Fibroblast of skin of abdomen (primary cell): Measurements from ENCODE around the gene SCUBE3.

ENCODE experiments used
- DNase-seq: peaks from one replicate; pipeline ENCODE4 v3.0.0-alpha.2; 2013

The SCUBE3 gene

DNA sequence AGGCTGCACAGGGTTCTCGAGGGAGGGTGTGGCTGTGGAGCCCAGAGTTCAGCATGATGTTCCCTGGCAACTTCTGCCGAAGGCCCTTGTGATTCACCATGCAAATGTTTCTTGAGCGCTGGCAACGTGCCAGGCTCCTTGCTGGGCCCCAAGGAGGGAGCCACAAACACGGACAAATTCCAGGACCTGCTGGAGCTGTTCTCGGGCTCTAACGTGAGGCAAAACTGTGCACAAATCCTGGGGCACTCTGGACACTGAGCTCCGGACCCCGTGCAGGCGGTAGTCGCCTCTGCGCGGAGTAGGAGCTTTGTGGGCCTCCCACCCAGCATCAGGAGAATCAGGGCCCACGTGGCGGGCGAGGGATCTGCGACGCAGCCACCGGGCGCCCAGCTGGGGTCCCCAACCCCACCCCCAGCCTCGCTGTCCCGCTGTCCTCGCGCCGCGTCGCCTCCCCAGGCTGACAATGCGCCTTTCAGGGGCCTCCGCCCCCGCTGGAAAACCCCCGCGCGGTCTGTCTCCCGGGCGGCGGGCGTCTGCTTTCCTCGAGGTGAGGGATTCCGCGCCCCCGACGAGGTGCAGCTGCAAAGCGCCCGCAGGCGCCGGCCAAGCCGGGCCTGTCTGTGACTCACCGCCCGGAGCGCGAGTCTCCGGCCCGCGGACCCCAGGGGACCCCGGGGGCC is 31.7 kb upstream of the SCUBE3 start:
- DNase-seq: peak; percentile 87

DNA sequence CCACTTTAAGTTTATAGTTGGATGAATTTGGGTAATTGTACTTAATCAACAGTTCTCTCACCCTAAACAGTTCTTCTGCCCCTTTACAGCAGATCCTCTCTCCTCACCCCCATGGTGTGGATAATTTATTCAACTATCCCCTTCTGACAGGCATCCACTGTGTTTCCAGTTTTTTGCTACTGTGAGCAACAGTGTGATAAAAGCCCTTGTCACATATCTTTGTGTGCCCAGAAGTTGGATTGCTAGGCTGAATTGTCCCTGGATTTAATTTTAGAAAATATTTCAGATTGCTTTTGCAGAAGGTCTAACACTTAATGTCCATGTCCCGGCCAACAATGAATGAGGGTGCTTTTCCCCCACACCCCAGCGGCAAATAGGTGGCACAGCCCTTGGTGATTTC is 30.5 kb upstream of the SCUBE3 start:
- no peak for DNase-seq

DNA sequence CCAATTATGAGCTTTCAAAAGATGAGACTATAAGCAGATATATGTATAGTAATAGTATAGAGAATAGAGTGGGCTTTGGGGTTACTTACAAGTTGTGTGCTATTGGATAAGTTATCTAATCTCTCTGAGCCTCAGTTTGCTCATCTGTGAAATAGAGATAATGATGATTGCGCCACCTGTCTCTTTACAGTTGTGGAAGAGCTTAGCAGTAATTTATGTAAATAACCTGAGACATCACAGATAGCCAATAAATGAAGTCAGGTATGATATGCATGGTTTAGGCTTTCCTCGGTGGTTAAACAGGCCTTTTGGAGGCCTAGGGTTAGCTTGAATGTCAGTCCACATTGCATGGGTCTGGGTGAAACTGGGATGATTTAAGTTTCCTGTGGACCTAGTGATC is 29.8 kb upstream of the SCUBE3 start:
- no peak for DNase-seq

DNA sequence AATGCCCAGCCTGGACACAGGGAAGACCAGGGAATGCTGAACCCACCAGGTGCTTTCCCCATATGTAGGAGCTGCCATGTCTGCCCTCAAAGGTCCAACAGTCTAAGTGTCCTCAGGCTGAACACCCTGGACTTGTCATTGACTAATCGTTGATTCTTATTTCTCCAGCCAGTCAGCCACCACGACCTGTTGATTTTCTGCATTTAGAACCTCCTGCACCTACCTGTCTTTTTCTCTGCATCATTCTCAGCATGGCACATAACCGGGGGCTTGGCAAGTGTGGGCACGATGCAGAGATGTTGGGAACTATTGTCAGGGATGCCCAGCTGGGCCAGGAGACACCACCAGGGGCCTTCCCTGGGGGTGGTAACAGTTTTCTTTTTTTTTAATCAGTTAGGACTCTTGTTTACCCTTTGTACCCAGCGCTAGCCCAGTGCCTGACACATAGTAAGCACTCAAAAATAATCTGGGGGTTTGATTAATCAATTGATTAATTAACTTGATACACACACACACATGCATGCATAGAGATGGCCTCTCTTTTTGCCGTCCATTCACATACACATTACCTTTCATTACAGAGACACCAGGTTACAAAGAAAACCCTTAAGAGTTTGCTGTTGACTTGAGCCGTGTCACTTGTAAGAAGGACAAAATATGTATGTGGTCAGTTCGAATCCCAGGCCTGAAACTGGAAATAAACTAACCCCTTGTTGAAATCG is 29.0 kb upstream of the SCUBE3 start:
- no peak for DNase-seq

DNA sequence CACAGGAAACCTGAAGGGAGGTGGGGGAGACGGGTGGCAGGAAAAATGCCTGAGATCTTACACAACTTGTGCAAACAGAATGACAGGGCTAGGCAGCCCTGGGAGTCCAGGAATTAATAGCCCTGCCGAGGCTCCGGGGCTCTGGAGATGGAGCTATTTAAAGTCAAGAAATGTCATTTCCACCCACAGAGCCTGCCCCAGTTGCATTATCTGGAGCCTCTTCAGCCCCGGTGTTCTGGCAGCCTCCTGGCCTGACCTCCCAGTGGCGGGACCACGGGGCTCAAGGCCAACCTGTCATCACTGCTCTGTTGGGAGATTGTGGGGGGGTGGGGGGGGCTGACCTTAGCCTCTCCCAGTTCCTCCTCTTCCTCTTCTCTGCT is 28.5 kb upstream of the SCUBE3 start:
- peak; percentile 72 for DNase-seq

DNA sequence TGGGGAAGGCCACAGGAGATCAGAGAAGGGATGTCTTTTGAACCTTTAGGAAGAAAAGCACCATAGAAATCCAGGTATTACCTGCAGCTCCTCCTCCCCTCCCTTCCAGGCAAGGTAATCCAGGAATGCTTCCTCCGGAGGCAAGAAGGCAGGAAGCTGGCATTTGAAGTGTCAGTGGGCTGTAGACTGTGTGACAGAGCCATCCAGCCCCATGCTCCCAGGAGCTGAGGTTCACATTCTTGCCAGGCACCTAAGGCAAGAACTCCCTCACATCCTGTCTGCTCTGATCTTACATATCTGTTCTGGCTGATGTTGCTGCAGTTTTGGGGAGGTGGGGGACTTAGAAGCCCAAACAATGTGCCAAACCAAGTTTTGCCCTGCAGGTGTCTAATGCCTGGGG is 27.8 kb upstream of the SCUBE3 start:
- DNase-seq: no peak

DNA sequence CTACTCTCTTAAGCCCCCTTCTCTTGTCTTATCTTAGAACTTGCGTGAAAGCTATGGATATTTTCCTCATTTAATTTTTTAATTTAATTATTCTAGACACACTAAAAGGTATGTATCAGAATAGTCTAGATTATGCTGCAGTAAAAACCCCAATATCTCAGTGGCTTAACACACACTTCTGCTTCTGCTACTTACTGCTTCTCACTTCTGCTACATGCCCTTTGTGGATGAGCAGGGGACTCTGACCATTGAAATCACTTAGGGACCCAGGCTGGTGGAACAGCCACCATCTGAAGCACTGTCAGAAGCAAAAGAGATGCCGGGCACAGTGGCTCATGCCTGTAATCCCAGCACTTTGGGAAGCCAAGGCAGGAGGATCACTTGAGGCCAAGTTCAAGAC is 27.2 kb upstream of the SCUBE3 start:
- DNase-seq: no peak

DNA sequence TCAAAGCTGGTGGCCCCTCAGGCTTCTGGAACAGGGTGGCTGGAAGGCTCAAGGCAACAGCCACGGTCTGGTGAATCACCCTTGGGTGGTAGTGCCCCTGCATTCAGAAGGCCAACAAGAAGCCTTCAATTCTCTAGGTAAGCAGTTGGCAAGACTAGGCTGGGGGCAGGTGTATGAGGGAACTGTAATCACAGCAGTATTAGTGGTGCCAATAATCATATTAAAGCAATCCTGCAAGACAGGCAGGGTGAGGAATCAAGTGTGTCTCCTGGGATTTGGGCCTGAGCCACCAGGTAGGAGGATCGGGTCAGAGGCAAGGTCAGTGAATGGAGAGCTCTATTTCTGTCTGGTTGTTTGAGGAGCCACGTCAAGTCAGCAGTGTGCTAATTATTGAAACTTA is 24.9 kb upstream of the SCUBE3 start:
- DNase-seq: no peak

DNA sequence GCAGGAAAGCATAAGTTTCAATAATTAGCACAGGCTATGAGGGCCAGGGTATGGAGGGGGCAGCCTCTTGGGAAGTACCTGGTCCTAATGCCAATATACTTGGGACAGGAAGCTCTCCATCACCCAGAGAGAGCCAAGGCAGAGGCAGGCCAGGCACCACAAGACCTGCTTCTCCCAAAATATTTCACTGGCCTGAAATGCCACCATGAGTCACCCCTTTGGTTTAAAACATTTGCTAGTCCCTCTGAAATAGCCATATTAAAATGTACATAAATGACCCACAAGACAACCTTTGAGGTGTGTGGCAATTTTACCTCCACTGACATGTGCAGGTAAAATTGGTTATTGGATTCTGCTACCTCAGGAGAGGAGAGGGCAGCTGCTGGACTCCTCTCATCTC is 23.4 kb upstream of the SCUBE3 start:
- DNase-seq: no peak

DNA sequence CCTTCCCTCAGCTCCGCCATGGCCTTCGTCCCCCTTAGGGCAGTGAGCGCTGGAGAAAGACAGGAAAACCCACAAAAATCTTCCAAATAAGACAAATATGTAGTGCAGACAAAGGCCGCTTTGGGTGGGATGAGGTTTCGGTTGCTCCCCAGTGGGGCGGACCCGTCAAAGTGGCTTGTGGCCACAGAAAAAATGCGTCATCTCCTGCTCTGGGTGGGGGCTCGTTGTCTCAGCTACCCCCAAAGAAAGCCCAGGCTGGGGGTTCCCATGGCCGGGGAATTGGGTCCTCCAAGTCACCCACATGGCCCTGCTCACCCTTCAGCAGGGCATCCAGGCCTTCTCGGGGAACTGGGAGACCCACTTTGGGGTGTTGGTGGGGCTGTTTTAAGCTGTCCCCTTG is 21.9 kb upstream of the SCUBE3 start:
- no peak for DNase-seq

DNA sequence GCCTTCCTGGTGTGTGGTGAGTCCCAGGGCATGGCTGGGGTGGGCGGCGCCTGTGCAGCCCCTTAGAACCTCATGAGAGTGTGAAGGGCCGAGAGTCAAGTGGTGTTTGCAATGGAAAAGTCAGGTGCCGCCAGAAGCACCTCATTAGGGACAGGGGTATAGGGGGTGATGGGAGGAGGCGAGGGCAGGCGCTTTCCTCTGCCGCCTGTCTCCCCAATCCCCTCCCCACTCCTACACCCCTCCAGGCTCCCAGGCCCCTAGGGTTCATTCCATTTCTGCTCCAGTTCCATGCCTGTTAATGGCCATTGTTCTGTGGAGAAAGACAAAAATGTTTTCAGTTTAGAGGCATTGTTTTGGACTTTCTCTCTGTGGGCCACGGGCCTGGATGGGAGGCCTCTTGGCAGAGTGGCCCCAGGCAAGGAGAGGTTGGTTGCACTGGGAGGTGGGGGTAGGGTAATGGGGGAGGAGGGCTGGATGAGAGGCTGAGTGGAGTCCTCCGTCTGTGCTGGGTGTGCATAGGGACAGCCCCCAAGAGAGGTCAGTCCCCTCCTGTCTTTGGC is 21.4 kb upstream of the SCUBE3 start:
- DNase-seq: no peak

DNA sequence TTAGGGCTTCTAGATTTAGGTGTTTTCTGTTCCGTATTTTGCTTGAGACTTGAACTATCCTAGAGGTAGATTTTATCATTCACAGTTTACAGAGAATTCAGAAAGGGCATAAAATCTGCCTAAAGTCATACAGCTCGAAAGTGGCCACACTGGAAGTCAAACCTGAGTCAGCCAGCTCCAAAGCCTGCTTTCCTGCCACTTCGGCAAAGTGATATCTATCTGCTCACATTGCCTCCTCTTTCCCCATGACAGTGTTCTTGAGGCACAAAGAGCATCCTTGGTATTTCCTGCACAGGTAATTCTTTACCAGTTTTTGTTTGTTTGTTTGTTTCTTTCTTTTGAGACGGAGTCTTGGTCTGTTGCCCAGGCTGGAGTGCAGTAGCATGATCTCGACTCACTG is 19.4 kb upstream of the SCUBE3 start:
- no peak for DNase-seq

DNA sequence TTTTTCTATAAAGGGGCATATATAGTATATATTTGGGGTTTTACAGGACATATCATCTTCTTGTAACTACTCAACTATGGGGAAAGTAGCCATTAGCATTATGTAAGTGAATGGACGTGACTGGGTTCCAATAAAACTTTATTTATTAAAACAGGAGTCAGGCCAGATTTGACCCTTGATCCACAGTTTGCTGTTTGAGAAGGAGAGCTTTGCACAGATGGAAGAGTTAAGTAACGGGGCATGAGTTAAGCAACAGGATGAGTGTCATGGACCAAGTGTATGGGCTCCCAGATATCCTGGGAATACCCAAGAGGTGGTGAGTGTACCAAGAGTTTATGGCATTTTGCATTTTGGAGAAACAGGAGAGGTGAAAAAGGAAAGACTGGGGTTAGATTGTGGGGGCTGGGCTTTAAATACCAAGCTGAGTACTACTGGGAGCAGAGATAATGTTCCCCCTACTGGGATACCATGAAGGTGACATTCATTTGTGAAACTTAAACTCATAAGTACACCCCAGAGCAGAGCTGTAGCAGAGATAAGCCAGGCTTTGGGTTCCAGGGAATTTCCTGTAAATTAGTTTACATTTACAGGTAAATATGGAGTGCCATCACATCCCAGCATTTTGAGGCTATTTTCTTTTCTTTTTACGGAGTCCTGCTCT is 18.5 kb upstream of the SCUBE3 start:
- DNase-seq: no peak

DNA sequence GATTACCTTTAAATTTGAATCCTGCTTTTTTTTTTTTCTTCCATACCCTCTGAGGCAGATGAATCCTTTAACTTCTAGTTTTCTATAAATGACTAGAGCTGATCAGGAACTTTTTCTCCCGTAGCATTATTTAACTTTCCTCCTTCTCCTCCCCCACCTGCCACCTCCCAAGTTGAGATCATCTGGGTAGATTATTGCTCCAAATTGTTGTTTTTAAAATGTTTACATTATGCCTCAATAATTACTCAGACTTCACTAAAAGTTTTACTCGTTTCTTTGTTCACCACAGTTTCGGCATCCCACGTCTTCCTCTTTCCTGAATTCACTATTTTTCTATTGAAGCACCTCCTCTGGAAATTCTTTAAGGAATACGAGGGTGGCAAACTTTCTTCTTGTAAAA is 16.6 kb upstream of the SCUBE3 start:
- no peak for DNase-seq

DNA sequence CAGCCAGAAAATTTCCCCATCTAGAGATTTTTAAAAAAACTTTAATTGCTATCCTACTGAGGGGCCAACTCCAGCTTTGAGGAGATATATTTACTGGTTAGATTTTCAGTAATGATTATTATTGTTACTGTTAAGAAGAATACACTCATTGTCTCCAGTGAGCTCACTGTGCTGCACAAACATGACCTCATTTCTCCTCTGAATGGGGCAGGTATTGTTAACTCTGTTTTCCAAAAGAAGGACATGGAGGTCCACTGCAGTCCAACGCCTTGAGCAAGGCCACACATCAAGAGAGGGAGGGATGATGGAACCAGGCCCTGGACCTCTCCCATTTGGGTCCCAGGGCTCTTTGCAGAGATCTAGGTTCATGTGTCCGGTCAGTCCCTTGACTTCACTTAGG is 13.9 kb upstream of the SCUBE3 start:
- DNase-seq: no peak

DNA sequence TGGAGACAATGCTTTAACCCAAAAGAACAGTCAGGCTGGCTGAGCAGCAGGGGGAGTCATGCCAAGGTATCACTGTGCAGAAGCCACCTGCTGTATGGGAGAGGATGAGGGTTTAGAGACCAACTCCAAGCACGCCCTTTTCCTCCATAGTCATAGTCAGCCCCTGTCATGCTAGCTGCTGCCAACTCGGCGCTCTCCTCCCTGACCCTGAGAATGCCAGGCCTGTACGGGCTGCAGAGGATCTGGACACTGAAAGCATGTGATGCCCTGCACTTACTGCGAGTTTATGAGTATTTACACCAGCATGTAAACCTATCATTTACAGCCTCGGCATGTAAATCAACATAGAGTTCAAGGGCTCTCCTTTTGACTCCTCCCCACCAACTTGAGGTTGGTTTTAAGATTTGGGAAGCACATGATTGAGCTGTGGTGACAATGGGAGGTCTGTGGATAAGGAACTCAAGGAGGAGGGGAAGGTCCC is 11.7 kb upstream of the SCUBE3 start:
- no peak for DNase-seq

DNA sequence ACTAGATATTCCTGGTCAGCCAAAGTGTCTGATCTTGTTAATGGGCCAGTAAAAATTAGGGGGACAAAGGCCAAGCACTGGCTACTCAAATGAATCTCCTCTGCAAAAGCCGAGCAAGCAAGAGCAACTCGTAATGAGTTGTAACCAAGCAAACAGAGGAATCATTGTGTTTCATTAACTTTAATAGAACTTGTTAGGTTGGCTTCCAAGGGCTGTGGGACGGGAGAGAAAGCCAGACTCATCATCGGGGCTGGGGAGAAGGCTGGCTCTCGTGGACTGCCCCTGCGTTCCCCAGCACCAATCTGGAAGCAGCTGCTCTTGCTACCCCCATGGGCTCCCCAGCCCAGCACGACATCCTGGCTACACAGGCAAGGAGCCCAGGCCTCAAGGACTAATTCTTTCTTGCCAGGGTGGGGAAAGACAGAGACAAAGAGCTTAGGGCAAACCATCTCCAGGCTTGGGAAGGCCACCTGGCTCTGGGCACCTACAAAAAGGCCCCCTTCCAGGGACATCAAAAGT is 10.5 kb upstream of the SCUBE3 start:
- no peak for DNase-seq

DNA sequence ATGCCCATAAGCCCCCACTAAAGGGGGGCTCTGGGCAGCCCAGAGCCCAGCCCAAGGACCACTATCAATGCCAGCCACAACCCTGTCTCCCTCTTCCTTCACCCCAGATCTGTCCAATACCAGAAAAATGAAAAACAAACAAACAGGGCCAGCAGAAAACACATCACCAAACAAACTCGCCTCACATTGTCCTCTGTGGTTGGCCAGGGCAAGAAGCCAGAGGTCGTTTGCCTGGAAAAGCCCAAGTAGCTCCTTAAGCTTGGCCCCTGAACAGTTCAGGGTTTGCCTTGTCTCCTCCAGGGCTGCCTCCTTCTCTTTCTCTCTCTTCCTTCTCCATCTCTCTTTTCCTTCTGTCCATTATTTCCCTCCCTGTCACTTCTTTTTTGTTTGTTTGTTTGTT is 10.1 kb upstream of the SCUBE3 start:
- DNase-seq: no peak

DNA sequence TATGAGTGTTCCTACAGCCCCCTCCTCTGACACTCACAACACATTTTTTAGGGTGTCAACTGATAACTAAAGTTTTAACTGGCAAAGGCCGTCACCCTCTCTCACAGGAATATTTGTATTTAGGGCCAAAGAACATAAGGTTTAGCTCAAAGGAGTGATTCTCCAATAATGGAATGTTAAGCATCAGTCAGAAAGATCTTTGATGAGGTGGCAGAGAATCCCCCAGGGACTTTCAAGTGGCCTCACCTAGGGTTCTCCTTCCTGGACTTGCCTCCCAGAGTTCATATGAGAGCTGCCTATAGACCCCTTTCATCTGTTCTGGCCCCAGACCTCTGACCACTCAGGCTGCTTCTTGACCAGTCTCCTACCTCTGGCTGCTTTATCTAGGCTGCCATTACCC is 7.4 kb upstream of the SCUBE3 start:
- DNase-seq: peak; percentile 73

DNA sequence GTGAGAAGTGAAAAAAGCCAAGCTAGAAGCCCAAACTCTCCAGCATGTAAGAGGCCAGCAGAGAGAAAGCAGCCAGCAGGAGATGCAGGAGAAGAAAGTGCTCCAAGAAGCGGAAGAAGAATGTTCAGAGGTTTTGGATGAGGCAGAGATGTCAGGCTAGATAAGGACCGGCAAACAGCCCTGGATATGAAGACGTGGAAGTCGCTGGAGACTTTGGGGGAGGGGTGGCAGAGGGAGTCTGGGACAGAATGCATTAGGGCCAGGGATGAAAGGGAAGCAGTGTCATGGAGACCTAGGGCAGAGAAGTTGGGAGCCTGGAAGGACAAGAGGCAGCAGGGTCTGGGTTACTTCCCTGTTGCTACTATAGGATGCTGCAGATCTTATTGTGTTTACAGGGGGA is 5.3 kb upstream of the SCUBE3 start:
- DNase-seq: no peak

DNA sequence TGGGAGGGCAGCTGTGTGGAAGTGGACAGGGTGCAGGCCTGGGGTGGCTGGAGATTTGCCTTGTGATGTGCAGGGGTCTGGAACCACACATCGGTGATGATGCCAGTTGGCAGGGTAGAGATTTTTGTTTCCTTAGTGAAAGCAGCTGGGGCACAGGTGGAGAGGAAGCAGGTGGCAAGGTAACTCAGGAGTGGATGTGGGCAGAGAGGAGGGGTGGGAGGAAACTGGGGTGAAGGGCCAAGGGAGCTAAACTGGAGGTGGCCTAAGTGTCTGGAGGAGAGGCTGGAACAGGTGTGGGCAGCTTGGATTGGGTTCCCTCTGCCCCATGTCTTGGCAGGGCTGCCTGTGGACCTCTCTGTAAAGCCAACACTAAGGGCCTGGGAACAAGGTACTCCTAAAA is 4.7 kb upstream of the SCUBE3 start:
- DNase-seq: no peak

DNA sequence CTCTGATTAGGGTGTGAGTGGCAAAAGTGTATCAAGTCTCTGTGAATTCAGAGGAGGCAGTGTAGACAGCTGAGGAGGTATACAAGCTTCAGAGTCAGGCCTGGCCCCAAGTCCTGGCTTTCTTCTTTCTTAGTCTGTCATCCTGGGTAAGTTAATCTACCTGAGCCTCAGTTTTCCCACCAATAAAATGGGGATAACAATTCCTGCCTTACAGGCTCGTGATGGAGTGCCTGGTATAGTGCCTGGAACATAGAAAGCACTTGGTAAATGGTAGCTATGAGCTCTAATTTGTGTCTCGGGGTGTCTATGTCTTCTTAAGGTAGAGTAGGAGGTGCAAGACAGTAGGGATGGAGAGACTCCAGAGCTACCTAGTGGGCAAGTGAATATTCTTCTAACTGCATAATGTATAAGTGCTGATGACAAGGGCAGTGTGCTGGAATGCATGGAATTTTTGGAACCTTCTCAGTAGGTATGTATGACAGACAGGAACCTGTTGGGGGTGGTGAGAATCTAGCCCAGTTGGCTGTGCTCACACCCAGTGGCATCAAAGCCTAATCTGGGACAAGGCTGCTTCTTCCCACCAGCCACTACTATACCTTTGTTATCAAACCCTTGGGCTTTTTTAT is 4.0 kb upstream of the SCUBE3 start:
- DNase-seq: no peak

DNA sequence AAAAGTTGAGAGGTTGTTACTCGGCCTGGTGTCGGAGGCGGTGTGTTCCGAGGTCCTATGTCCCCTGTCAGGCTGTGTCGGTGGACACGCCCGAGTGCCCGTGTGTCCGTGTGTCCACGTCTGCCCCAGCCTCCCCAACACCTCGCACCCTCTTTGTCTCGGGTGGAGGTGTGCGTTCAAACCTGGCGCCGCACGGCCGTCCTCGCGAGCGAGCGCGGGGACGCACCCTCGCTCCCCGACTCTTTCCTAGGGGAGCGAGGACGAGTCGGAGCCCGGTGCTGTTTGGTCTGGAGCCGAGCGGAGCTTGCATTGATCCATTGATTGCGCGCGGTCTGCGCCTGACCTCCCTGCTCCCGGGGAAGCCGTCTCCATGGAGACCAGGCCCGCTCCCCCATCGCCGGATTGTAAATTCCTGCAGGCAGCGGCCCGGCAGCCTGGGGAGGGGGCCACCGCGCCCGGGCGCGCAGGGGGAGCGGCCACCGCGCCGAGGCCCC is 411 bp upstream of the SCUBE3 start:
- no peak for DNase-seq
